Esophagus muscularis mucosa (tissue), 3 donors: ENCODE data around the gene EIF4G3.

Experiments used
- POLR2A ChIP-seq: fragments of 450-650 bp; IDR thresholded peaks from one replicate; pipeline ENCODE4 v1.6.1; 2017; ENCODE audit warnings: antibody characterized with exemption, moderate library complexity, mild to moderate bottlenecking, low read depth
- POLR2AphosphoS5 ChIP-seq, 2 donors: sonication (generic); formaldehyde crosslinking; IDR thresholded peaks; one replicate each; pipeline ENCODE4 v1.6.1; 2017; ENCODE audit warnings: antibody characterized with exemption in 2 of 2
- TF ChIP-seq, protein P1 (sequence below), 3 experiments: fragments of 200-600 bp in 2 of 3; fragments of 450-650 bp in 1 of 3; sonication (generic) in 2 of 3; IDR thresholded peaks; one replicate each; pipeline ENCODE4 v1.5.1; 2017 to 2019; ENCODE audit warnings: antibody characterized with exemption in 3 of 3, mild to moderate bottlenecking in 2 of 3, moderate library complexity in 1 of 3

GRCh38 chr1:20935717-20936116 lies 241.0 kb downstream of the EIF4G3 start:
- TF ChIP-seq, protein P1, sequence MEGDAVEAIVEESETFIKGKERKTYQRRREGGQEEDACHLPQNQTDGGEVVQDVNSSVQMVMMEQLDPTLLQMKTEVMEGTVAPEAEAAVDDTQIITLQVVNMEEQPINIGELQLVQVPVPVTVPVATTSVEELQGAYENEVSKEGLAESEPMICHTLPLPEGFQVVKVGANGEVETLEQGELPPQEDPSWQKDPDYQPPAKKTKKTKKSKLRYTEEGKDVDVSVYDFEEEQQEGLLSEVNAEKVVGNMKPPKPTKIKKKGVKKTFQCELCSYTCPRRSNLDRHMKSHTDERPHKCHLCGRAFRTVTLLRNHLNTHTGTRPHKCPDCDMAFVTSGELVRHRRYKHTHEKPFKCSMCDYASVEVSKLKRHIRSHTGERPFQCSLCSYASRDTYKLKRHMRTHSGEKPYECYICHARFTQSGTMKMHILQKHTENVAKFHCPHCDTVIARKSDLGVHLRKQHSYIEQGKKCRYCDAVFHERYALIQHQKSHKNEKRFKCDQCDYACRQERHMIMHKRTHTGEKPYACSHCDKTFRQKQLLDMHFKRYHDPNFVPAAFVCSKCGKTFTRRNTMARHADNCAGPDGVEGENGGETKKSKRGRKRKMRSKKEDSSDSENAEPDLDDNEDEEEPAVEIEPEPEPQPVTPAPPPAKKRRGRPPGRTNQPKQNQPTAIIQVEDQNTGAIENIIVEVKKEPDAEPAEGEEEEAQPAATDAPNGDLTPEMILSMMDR (IDR thresholded peaks at IDR 0.05), result no peak
- TF ChIP-seq POLR2AphosphoS5 (IDR thresholded peaks at IDR 0.05) (no peak), POLR2A (no peak)
